ENCODE results near the gene UPF3A.

GRCh38 chr13:114309806-114310410 is 28.5 kb downstream of the UPF3A start:
- TF ChIP-seq POLR2AphosphoS5 (IDR thresholded peaks at IDR 0.05; ENCODE audit: borderline replicate concordance, low read depth, low read length) (no peak), EZH2 (IDR thresholded peaks at IDR 0.05) (no peak), FOXP2 (optimal IDR thresholded peaks at IDR 0.05; ENCODE audit: control extremely low read depth, extremely low read length, insufficient read depth) (no peak)
